Stimulated activated naive CD8-positive, alpha-beta T cell treated with anti-CD3 and anti-CD28 coated beads, Interleukin-15, Interleukin-2, amounts not matched to agents 100 ng/mL and 50 ng/mL, for 24 hours (primary cell): ENCODE results near the gene EID2.
A peak's percentile ranks its signal among the peaks of the same experiment; 100 is the strongest.

Source experiments
- H3K27ac Mint-ChIP-seq: one replicate; pipeline ENCODE4 v1.8.0; 2021; ENCODE audit warnings: mild to moderate bottlenecking, mixed read lengths
- H3K27me3 Mint-ChIP-seq: one replicate; pipeline ENCODE4 v1.8.0; 2021; ENCODE audit warnings: mixed read lengths
- H3K36me3 Mint-ChIP-seq: one replicate; pipeline ENCODE4 v1.8.0; 2021; ENCODE audit warnings: low read depth, mixed read lengths
- H3K4me1 Mint-ChIP-seq: one replicate; pipeline ENCODE4 v1.8.0; 2021; ENCODE audit warnings: low read depth, mixed read lengths
- H3K4me3 Mint-ChIP-seq: one replicate; pipeline ENCODE4 v1.8.0; 2021; ENCODE audit warnings: mild to moderate bottlenecking, mixed read lengths
- H3K9me3 Mint-ChIP-seq: one replicate; pipeline ENCODE4 v1.8.0; 2021; ENCODE audit warnings: mixed read lengths

Gene EID2

GRCh38 chr19:39499932-39500331, 40.0 kb downstream of the EID2 start:
- no peak overlapping the region for H3K27ac Mint-ChIP-seq
- H3K4me3 Mint-ChIP-seq: peak overlapping the region; percentile 53
- peaks cover 65% of the 10 kb centered on the region for H3K27me3 Mint-ChIP-seq
- H3K4me1 Mint-ChIP-seq: peaks cover 21% of the 10 kb centered on the region
- H3K36me3 Mint-ChIP-seq: no peaks in the 10 kb centered on the region
- no peaks in the 10 kb centered on the region for H3K9me3 Mint-ChIP-seq

- Mint-ChIP-seq H3K36me3 (no peaks in the 10 kb centered on the region), H3K27ac (peak within 1 kb of the TSS; percentile 67), H3K4me1 (peaks cover 21% of the 10 kb centered on the region), H3K4me3 (peak within 1 kb of the TSS; percentile 77), H3K27me3 (peaks cover 56% of the 10 kb centered on the region), H3K9me3 (no peaks in the 10 kb centered on the region)
Observed at GRCh38 chr19:39498798-39499642, 40.9 kb downstream of the EID2 start, which contains the start of gene DLL3. Gene DLL3 (plus strand): TSS chr19:39498947. CDS start chr19:39498975, 28 bp downstream.

GRCh38 chr19:39497996-39498797, 41.8 kb downstream of the EID2 start:
- peaks cover 48% of the 10 kb centered on the region for H3K27me3 Mint-ChIP-seq
- H3K9me3 Mint-ChIP-seq: no peaks in the 10 kb centered on the region
- H3K4me3 Mint-ChIP-seq: peak overlapping the region; percentile 77
- H3K27ac Mint-ChIP-seq: peak overlapping the region; percentile 67
- peaks cover 19% of the 10 kb centered on the region for H3K4me1 Mint-ChIP-seq
- no peaks in the 10 kb centered on the region for H3K36me3 Mint-ChIP-seq

- Mint-ChIP-seq H3K4me3 (no peak overlapping the region), H3K4me1 (peaks cover 16% of the 10 kb centered on the region), H3K36me3 (no peaks in the 10 kb centered on the region), H3K27me3 (peaks cover 46% of the 10 kb centered on the region), H3K27ac (no peak overlapping the region), H3K9me3 (no peaks in the 10 kb centered on the region)
Observed at GRCh38 chr19:39497701-39497995, 42.3 kb downstream of the EID2 start.

GRCh38 chr19:39496063-39496462, 43.9 kb downstream of the EID2 start:
- Mint-ChIP-seq H3K4me3 (no peak overlapping the region), H3K4me1 (peaks cover 16% of the 10 kb centered on the region), H3K36me3 (no peaks in the 10 kb centered on the region), H3K9me3 (no peaks in the 10 kb centered on the region), H3K27ac (no peak overlapping the region), H3K27me3 (peaks cover 39% of the 10 kb centered on the region)

GRCh38 chr19:39494661-39495060, 45.3 kb downstream of the EID2 start:
- Mint-ChIP-seq H3K27ac (no peak overlapping the region), H3K9me3 (no peaks in the 10 kb centered on the region), H3K36me3 (peaks cover 4% of the 10 kb centered on the region), H3K4me1 (peaks cover 13% of the 10 kb centered on the region), H3K27me3 (peaks cover 26% of the 10 kb centered on the region), H3K4me3 (no peak overlapping the region)

- Mint-ChIP-seq H3K27ac (no peak overlapping the region), H3K36me3 (peaks cover 16% of the 10 kb centered on the region)
Observed at GRCh38 chr19:39492788-39493187, 47.2 kb downstream of the EID2 start.

GRCh38 chr19:39492225-39492624, 47.7 kb downstream of the EID2 start:
- H3K9me3 Mint-ChIP-seq: no peaks in the 10 kb centered on the region

More at GRCh38 chr19:39492788-39493187, 47.2 kb downstream of the EID2 start:
- Mint-ChIP-seq H3K27me3 (peaks cover 13% of the 10 kb centered on the region), H3K4me3 (no peak overlapping the region), H3K9me3 (no peaks in the 10 kb centered on the region), H3K4me1 (no peaks in the 10 kb centered on the region)

GRCh38 chr19:39489756-39490155, 50.2 kb downstream of the EID2 start:
- Mint-ChIP-seq H3K27me3 (no peaks in the 10 kb centered on the region), H3K9me3 (no peaks in the 10 kb centered on the region), H3K27ac (no peak overlapping the region), H3K4me3 (no peak overlapping the region), H3K4me1 (no peaks in the 10 kb centered on the region), H3K36me3 (peaks cover 28% of the 10 kb centered on the region)

More at GRCh38 chr19:39492225-39492624, 47.7 kb downstream of the EID2 start:
- Mint-ChIP-seq H3K4me3 (no peak overlapping the region), H3K27ac (no peak overlapping the region), H3K4me1 (no peaks in the 10 kb centered on the region), H3K27me3 (peaks cover 9% of the 10 kb centered on the region), H3K36me3 (peaks cover 18% of the 10 kb centered on the region)
